ENCODE results near the gene WHRN.

Gene WHRN

GRCh38 chr9:114465906-114466900, 39.1 kb downstream of the WHRN start:
- H3K4me2 ChIP-seq (ENCODE audit: low read depth, low read length, poor library complexity, severe bottlenecking) = no peak overlapping the region
- TF ChIP-seq CTCF (IDR thresholded peaks at IDR 0.05; ENCODE audit: insufficient read depth, low read length, poor library complexity, severe bottlenecking) = no peak
- no peak for TF ChIP-seq EZH2phosphoT487 (conservative IDR thresholded peaks at IDR 0.05; ENCODE audit: low read length)

GRCh38 chr9:114465417-114465816, 39.9 kb downstream of the WHRN start:
- Histone ChIP-seq H3K9ac (ENCODE audit: low read length) (no peak overlapping the region), H3F3A (ENCODE audit: insufficient read depth) (no peaks in the 10 kb centered on the region), H3K27me3 (ENCODE audit: low read length) (no peaks in the 10 kb centered on the region), H3K27ac (ENCODE audit: low read depth, low read length) (no peak overlapping the region), H3K36me3 (ENCODE audit: low read length) (no peaks in the 10 kb centered on the region), H3K9me2 (replicated peaks; ENCODE audit: insufficient read depth, low read length) (no peaks in the 10 kb centered on the region), H3K9me3 (ENCODE audit: insufficient read depth, low read length) (no peaks in the 10 kb centered on the region), H4K20me1 (ENCODE audit: low read depth, low read length) (no peaks in the 10 kb centered on the region), H3K4me2 (ENCODE audit: low read depth, low read length, poor library complexity, severe bottlenecking) (no peak overlapping the region), H3K79me2 (ENCODE audit: insufficient read depth, low read length) (no peaks in the 10 kb centered on the region), H2AFZ (ENCODE audit: low read depth, low read length, severe bottlenecking) (no peak overlapping the region), H3K4me3 (ENCODE audit: insufficient read depth, low read length, poor library complexity, severe bottlenecking) (no peak overlapping the region)
- no peak for TF ChIP-seq EZH2phosphoT487 (conservative IDR thresholded peaks at IDR 0.05; ENCODE audit: low read length)
- TF ChIP-seq CTCF (IDR thresholded peaks at IDR 0.05; ENCODE audit: insufficient read depth, low read length, poor library complexity, severe bottlenecking) = no peak

More at GRCh38 chr9:114465906-114466900, 39.1 kb downstream of the WHRN start:
- Histone ChIP-seq H3K36me3 (ENCODE audit: low read length) (no peaks in the 10 kb centered on the region), H3K9me2 (replicated peaks; ENCODE audit: insufficient read depth, low read length) (no peaks in the 10 kb centered on the region), H3K4me3 (ENCODE audit: insufficient read depth, low read length, poor library complexity, severe bottlenecking) (no peak overlapping the region), H3F3A (ENCODE audit: insufficient read depth) (no peaks in the 10 kb centered on the region), H2AFZ (ENCODE audit: low read depth, low read length, severe bottlenecking) (no peak overlapping the region), H3K79me2 (ENCODE audit: insufficient read depth, low read length) (no peaks in the 10 kb centered on the region), H3K9ac (ENCODE audit: low read length) (no peak overlapping the region), H4K20me1 (ENCODE audit: low read depth, low read length) (no peaks in the 10 kb centered on the region), H3K9me3 (ENCODE audit: insufficient read depth, low read length) (no peaks in the 10 kb centered on the region), H3K27me3 (ENCODE audit: low read length) (no peaks in the 10 kb centered on the region), H3K27ac (ENCODE audit: low read depth, low read length) (no peak overlapping the region)

GRCh38 chr9:114464281-114465051, 40.8 kb downstream of the WHRN start:
- H3K9ac ChIP-seq (ENCODE audit: low read length) = no peak overlapping the region
- no peaks in the 10 kb centered on the region for H3K27me3 ChIP-seq (ENCODE audit: low read length)
- no peaks in the 10 kb centered on the region for H3F3A ChIP-seq (ENCODE audit: insufficient read depth)
- H3K36me3 ChIP-seq (ENCODE audit: low read length) = no peaks in the 10 kb centered on the region
- H2AFZ ChIP-seq (ENCODE audit: low read depth, low read length, severe bottlenecking) = no peak overlapping the region
- no peaks in the 10 kb centered on the region for H3K79me2 ChIP-seq (ENCODE audit: insufficient read depth, low read length)
- H3K4me2 ChIP-seq (ENCODE audit: low read depth, low read length, poor library complexity, severe bottlenecking) = no peak overlapping the region
- H3K4me3 ChIP-seq (ENCODE audit: insufficient read depth, low read length, poor library complexity, severe bottlenecking) = no peak overlapping the region
- H4K20me1 ChIP-seq (ENCODE audit: low read depth, low read length) = no peaks in the 10 kb centered on the region
- H3K27ac ChIP-seq (ENCODE audit: low read depth, low read length) = no peak overlapping the region
- no peaks in the 10 kb centered on the region for H3K9me3 ChIP-seq (ENCODE audit: insufficient read depth, low read length)
- no peaks in the 10 kb centered on the region for H3K9me2 ChIP-seq (replicated peaks; ENCODE audit: insufficient read depth, low read length)
- TF ChIP-seq CTCF (IDR thresholded peaks at IDR 0.05; ENCODE audit: insufficient read depth, low read length, poor library complexity, severe bottlenecking) (no peak), EZH2phosphoT487 (conservative IDR thresholded peaks at IDR 0.05; ENCODE audit: low read length) (no peak)
